Activated CD4-positive, CD25-positive, alpha-beta regulatory T cell (primary cell): ENCODE results near the gene UBXN10.
"Not testable (repeated sequence)": the region's sequence is repeated elsewhere in the genome, so short reads cannot be mapped to it uniquely, and the experiment has no call there.

Experiments used
- DNase-seq, 4 experiments: peaks; one replicate each; lab custom pipeline; 2025; lab: John Stamatoyannopoulos, UW

The UBXN10 gene

GRCh38 chr1:20200966-20201365, 15.1 kb downstream of the UBXN10 start:
- DNase-seq: no peak

DNA sequence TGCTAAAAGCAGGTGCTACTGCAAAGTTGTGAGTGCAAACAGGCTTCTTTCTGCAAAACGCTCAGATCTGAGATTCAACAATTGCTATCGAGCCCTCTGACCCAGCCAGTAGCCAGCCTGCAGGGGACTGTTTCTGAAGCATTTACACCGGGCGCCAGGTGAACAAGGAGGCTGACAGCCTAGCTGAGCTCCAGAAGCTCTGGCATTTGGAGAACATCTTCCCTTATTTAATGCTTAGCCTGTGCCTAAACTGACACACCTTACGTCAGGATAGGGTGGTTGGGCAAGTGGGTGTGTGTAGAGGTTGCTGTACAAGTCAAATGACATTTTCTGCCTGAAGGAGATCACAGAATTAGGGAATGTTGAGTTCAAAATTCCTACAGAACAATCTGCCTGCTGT, 16.3 kb downstream of the UBXN10 start:
- DNase-seq: no peak

DNA sequence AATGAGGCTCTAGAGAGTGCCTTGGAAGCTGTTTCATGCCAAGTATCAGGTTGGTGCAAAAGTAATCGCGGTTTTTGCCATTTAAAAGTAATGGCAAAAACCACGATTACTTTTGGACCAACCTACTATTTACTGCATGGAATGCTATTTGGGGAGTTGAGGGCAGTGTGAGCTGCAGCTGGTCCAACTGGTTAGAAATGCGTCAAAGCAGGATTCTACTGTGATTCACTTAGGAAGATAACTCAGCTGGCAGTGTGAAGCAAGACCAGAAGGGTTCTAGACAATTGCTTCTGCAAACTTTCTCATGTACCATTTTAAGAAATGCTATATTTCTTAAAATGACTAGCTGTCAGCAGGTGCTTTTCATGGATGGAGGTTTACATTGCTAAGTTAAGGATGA, 21.6 kb downstream of the UBXN10 start:
- no peak for DNase-seq

- DNase-seq: no peak
These were observed 23.6 kb downstream of the UBXN10 start for GRCh38 chr1:20209471-20209870.

- DNase-seq: no peak
These were observed 25.0 kb downstream of the UBXN10 start for GRCh38 chr1:20210736-20211460.

- DNase-seq: no peak
These were observed 25.6 kb downstream of the UBXN10 start for GRCh38 chr1:20211511-20211931.

DNA sequence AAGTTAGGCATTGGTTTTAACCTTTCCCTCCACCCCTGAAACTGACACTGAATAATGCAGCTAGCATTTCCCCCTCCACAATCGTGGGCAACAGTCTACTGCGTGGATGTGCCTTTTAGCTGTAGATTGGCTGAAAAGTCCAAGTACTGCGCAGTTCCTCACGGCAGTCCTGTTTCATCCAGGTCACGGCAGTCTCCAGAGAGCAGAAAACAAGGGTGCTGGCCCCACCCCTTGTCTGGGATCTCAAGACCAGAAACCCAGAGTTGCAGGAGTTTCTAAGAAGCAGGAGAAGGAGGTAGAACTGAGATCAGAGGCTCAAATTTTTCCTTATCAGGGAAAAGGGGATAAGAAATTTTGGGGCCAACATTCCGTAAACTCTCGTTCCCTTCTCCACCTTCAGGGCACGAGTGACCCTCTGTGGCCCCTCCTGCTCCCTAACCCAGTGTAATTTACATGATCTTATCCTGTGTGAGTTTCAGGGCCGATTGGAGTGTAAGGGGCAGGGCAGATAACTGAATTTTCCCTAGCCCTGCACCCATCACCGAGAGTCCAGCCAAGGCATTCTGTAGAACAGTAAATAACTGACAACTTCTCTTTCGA, 26.3 kb downstream of the UBXN10 start:
- DNase-seq: no peak

DNA sequence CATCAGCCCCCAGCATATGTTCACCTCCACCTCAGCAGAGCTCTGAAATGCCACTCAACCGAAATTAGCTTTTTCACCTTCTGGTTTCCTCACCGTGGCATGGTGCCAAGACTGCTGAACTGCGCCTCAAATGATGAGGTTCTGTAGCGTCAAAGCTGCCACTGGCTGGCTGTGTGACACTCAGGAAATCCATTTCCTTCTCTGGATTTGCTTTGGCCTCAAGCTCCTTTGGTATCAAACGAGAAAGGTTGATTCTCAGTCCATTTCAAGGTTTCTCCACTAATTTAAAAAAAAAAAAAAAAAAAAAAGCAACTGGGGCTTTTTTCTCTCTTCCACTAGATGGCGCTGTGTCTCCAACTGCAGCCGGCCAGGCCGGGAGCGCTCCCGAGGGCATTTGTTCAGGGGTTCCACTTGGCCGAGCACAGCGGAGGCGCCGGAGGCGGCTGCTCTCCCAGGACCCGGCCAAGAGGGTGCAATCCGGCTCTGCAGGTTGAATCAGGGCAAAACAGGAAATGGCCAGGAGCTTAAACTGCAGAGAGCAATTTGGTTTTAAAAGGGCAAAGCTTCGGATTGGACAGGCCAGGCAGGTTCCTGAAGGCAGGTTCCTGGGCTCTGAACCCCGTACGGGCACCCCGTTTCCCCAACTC, 26.9 kb downstream of the UBXN10 start:
- DNase-seq: peak; percentile 12 to 20 (median 18)

DNA sequence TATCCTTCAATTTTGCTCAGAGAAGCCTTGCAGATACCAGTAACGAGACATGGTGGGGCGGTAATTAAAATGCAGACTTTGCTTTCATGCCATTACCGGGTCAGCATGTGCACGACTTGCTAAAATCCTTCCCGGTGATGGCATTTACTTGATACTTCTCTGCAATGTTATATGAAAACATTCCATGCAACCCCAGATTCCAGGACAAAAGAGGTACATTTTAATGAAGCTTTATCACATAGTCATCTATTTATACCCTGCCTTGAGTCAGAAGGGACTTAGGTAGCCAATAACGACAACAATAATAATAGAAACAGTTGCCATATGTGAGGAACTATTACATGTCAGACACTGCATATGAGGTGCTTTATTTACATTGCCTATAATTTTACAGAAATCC, 29.8 kb downstream of the UBXN10 start:
- no peak for DNase-seq

GRCh38 chr1:20216574-20216973, 30.7 kb downstream of the UBXN10 start:
- DNase-seq: no peak

- not testable (repeated sequence) for DNase-seq
These were observed 33.2 kb downstream of the UBXN10 start for GRCh38 chr1:20219053-20219452.

DNA sequence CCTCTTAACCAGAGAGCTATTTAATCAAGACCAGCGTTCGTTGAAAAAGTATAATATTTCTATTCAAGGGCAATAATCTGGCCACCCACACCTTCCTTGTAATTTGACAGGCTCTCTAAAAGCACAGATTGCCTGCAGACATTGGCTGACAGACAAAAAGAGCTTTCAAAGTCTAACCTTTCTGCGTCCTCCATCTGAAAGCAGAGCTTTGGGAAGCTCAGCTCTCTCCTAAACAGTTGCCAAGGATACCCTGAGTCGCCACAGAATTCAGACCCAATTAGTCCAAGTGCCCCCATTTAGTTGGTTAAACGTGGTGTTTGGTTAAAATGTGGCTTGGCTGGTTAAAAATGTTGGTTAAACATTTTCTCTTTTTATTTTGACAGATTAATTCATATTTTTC, 34.1 kb downstream of the UBXN10 start:
- no peak for DNase-seq

DNA sequence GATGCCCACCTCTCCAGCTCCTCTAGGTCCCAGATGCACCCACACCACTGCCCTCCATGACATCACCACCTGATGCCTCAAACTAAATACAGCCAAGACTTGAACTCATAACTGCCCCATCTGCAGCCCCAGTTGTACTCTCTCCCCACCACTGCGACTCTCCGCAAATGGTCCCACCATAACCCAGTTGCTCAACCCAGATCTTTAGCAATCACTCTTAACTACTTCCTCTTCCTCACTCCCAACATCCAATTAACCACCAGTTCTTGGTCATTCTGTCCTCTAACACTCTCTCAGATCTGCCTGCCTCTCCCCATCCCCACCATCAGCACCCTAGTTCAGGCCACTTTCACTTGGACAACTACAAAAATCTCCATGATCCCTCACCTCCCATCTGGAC, 37.2 kb downstream of the UBXN10 start:
- DNase-seq: no peak

GRCh38 chr1:20223551-20224419, 37.9 kb downstream of the UBXN10 start:
- no peak for DNase-seq

DNA sequence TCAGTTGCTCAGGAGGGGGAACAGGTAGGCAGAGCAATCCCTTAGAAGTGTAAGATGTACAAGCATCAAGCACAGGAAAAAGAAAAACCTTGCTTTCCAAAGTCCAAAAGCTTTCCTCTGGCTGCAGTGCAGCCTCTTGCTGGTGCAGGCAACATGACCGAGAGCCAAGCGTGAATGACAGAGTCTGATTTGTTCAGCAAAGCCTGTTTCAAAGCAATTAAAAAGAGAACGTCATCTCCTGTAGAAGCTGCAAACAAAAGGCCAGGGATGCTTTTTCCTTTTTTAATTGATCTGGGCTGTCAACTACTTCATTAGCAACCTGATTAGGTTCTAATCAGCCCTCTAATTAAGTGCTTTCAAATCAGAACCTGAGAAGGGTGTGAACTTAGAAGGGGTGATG, 38.6 kb downstream of the UBXN10 start:
- no peak for DNase-seq

GRCh38 chr1:20227704-20228103, 41.8 kb downstream of the UBXN10 start:
- no peak for DNase-seq

DNA sequence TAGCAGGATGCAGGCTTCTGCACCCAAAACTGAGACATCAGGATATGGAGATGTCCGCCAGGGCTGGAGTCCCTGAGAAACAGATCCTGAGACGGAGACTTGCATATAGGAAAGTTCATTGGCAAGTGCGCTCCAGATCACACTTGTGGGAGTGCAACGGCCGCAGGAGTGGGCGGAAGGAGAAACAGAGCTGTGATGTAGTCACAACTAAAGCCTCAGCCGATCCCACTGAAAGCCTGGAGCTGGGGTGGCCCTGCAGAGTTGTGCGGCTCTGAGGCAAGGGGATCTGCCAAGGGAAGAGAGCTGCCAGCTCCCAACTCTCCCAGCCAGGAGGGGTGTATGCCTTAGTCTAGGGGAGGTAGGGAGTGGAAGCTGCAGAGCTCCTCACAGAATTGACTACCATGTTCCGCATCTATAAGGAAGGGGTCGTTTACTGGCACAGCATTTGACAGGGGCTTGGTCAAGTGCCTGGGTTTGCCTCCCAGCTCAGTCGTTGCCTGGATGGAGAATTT, 42.5 kb downstream of the UBXN10 start:
- no peak for DNase-seq

DNA sequence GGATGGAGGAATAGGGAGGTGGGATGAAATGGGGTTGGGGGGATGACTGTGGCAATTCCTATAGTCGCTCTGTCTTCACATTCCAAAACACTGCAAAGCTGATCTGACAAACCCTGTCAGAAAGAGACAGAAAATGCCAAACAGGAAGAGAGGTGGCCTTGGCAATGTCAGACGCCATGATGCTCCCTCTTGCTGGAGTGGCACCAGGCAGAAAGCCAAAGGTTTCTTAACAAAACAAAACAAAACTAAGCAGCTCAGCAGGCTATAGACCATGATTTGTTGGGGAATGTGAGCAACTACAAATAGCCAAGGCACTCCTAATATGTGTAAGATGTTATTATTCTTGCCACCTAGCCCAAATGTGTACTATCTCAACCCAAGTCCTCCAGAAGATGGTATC, 43.3 kb downstream of the UBXN10 start:
- no peak for DNase-seq

DNA sequence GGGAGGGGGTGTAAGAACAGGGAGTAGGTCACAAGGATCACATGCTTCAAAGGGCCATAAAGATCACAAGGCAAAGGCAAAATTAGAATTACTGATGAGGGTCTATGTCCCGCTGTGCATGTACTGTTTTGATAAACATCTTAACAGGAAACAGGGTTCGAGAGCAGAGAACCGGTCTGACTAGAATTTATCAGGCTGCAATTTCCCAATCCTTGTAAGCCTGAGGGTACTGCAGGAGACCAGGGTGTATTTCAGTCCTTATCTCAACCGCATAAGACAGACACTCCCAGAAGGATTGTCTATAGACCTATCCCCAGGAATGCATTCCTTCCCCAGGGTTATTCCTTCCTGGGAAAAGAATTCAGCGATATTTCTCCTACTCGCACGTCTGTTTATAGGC, 46.7 kb downstream of the UBXN10 start:
- not testable (repeated sequence) for DNase-seq

GRCh38 chr1:20233394-20233793, 47.5 kb downstream of the UBXN10 start:
- DNase-seq: no peak

GRCh38 chr1:20233866-20234265, 48.0 kb downstream of the UBXN10 start:
- DNase-seq: no peak
